BJ (cell line): ENCODE measurements around the gene NKAIN4. TPM values are rescaled to one million over a fixed set of nuclear protein-coding genes. Genes with fewer than 3 reads are reported as not detected.

Experiments used
- CTCF ChIA-PET: fragments of 350-600 bp; formaldehyde crosslinking; extraction: SDS; loops from one replicate; lab custom pipeline; 2021; ENCODE audit warnings: antibody characterized with exemption, inconsistent platforms; lab: Yijun Ruan, JAX
- POLR2A ChIA-PET: fragments of 300-600 bp; sonication (Branson Sonifier 250); formaldehyde crosslinking; extraction: SDS; loops from one replicate; lab custom pipeline; 2021; ENCODE audit warnings: antibody characterized with exemption; lab: Charles Lee
- DNase-seq: peaks from one replicate; pipeline ENCODE4 v3.0.0-alpha.2; 2011; ENCODE audit warnings: low read depth
- H3K27me3 ChIP-seq: 2 replicates; pipeline ENCODE4 v1.6.0; 2011; ENCODE audit warnings: low read length; ENCODE audit not compliant: control insufficient read depth, insufficient read depth
- H3K36me3 ChIP-seq: 2 replicates; pipeline ENCODE4 v1.5.1; 2011; ENCODE audit warnings: low read length; ENCODE audit not compliant: control insufficient read depth, insufficient read depth
- H3K4me3 ChIP-seq: 2 replicates; pipeline ENCODE4 v1.5.1; 2011; ENCODE audit warnings: low read depth, mild to moderate bottlenecking, control low read depth, low read length
- polyA plus RNA-seq: library from polyadenylated mRNA; depleted of rRNA; stranded (reverse); fragments of >200 nt; gene quantifications from 2 replicates; pipeline ENCODE4 v1.2.3, GENCODE V29; 2011
- TF ChIP-seq, protein P1 (sequence below): IDR thresholded peaks from 2 replicates; pipeline ENCODE4 v1.5.1; 2011; ENCODE audit warnings: low read depth, mild to moderate bottlenecking, control low read depth, inconsistent platforms, low read length, moderate library complexity; ENCODE audit not compliant: insufficient read depth

Gene NKAIN4
- polyA plus RNA-seq, 1 experiment = not detected

DNA sequence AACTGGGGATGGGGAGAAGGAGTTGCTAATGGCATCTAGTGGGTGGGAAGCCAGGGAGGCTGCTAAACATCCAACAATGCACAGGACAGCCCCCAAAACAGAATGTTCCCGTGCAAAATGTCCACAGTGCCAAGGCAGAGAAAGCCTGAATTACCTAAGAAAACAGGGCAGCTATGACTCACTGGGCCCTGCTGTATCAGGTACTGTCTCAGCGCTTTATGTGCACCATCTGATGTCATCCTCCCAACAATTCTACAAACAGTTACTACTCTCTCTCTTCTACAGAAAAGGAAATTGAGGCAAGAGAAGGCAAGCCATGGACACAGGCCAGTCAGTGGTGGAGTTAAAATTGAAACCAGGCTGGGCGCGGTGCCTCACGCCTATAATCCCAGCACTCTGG is 41.5 kb downstream of the NKAIN4 start:
- peaks cover 18% of the 10 kb centered on the region for H3K36me3 ChIP-seq
- DNase-seq = no peak
- H3K4me3 ChIP-seq = no peak overlapping the region
- TF ChIP-seq, protein P1, sequence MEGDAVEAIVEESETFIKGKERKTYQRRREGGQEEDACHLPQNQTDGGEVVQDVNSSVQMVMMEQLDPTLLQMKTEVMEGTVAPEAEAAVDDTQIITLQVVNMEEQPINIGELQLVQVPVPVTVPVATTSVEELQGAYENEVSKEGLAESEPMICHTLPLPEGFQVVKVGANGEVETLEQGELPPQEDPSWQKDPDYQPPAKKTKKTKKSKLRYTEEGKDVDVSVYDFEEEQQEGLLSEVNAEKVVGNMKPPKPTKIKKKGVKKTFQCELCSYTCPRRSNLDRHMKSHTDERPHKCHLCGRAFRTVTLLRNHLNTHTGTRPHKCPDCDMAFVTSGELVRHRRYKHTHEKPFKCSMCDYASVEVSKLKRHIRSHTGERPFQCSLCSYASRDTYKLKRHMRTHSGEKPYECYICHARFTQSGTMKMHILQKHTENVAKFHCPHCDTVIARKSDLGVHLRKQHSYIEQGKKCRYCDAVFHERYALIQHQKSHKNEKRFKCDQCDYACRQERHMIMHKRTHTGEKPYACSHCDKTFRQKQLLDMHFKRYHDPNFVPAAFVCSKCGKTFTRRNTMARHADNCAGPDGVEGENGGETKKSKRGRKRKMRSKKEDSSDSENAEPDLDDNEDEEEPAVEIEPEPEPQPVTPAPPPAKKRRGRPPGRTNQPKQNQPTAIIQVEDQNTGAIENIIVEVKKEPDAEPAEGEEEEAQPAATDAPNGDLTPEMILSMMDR = no peak
- CTCF ChIA-PET = interaction anchor here (0.8 to 2.6 kb wide), 4 partner anchors 11 to 259 kb away, joined by 3 to 22 read pairs (median 4); no protein-coding TSS in a partner anchor
- POLR2A ChIA-PET = no interaction called here
- no peaks in the 10 kb centered on the region for H3K27me3 ChIP-seq

- H3K36me3 ChIP-seq = peaks cover 18% of the 10 kb centered on the region
- DNase-seq = no peak
- CTCF ChIA-PET = interaction anchor here (0.8 to 2.6 kb wide), 4 partner anchors 11 to 259 kb away, joined by 3 to 22 read pairs (median 4); no protein-coding TSS in a partner anchor
- H3K27me3 ChIP-seq = no peaks in the 10 kb centered on the region
- POLR2A ChIA-PET = no interaction called here
- TF ChIP-seq, protein P1 = no peak
- no peak overlapping the region for H3K4me3 ChIP-seq
Measured at GRCh38 chr20:63212393-63212730, 41.9 kb downstream of the NKAIN4 start.

DNA sequence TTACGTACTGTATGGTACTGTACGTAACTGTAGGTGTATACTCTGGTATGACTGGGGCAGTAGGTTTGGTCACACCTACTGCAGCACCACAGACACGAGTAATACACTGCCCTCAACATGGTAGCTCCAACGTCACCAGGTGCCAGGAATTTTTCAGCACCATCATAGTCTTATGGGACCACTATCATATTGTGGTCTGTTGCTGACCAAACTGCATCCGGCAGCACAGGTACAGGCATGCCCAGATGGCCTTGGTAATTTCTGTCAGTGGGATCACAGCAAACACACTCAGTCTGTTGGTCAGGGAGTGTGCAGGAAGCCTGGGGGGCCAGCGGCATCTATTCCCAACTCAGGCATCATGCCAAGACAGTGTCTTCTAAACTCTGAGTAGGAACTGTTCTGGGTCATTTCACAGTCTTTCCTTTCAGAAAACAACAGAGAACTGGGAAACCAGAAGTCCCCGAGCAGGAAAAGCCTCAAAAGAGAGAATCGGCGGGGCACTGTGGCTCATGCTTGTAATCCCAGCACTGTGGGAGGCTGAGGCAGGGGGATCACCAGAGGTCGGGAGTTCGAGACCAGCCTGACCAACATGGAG is 44.2 kb downstream of the NKAIN4 start:
- H3K27me3 ChIP-seq = no peaks in the 10 kb centered on the region
- ChIA-PET POLR2A (no interaction called here), CTCF (interaction anchor here (6.3 kb wide), 1 partner anchor 14 kb away, joined by 25 read pairs; no protein-coding TSS in a partner anchor)
- DNase-seq = no peak
- TF ChIP-seq, protein P1 = no peak
- peaks cover 21% of the 10 kb centered on the region for H3K36me3 ChIP-seq
- no peak overlapping the region for H3K4me3 ChIP-seq

- H3K27me3 ChIP-seq = no peaks in the 10 kb centered on the region
- H3K36me3 ChIP-seq = peaks cover 30% of the 10 kb centered on the region
- no peak for DNase-seq
- CTCF ChIA-PET = interaction anchor here (0.7 to 6.3 kb wide), 2 partner anchors 16 to 102 kb away, joined by 3 to 25 read pairs; no protein-coding TSS in a partner anchor
- H3K4me3 ChIP-seq = no peak overlapping the region
- POLR2A ChIA-PET = no interaction called here
- TF ChIP-seq, protein P1 = no peak
Measured at GRCh38 chr20:63208346-63208909, 45.8 kb downstream of the NKAIN4 start.

DNA sequence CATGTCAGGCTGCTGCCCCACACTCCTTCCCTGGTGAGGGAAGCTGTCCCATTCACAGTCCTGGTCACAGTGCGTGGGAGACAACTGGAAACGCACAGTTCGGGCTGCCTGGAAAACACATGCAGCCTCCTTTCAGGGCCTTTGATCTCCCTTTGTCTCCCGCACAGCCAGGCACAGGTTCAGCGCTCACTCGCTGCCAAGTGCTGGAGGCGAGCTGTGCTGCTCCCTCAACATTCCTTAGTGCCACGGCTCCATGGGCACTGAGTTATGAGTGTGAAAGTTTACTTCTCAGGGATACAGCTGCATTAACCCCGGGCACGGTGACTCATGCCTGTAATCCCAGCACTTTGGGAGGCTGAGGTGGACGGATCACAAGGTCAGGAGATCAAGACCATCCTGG is 47.4 kb downstream of the NKAIN4 start:
- TF ChIP-seq, protein P1 = no peak
- H3K36me3 ChIP-seq = peaks cover 37% of the 10 kb centered on the region
- H3K27me3 ChIP-seq = no peaks in the 10 kb centered on the region
- ChIA-PET CTCF (interaction anchor here (0.7 to 6.3 kb wide), 6 partner anchors 8 to 24 kb away, joined by 3 to 25 read pairs (median 4); no protein-coding TSS in a partner anchor), POLR2A (no interaction called here)
- DNase-seq = no peak
- no peak overlapping the region for H3K4me3 ChIP-seq
